Posterior cingulate gyrus (tissue), 11 donors: Measurements from ENCODE around the gene FZD8.
A peak's percentile ranks its signal among the peaks of the same experiment; 100 is the strongest.

Experiments
- DNase-seq, 10 donors: peaks; one replicate each; pipeline versions ENCODE4 v3.0.0 to v3.0.0-alpha.2; 2020 to 2021; ENCODE audit warnings: mixed read lengths in 3 of 10
- intact Hi-C: fragments of 100-400 bp; cut with DNase I; formaldehyde crosslinking; loops from one replicate; pipeline ENCODE4 v1.15.1; 2023

The FZD8 gene

DNA sequence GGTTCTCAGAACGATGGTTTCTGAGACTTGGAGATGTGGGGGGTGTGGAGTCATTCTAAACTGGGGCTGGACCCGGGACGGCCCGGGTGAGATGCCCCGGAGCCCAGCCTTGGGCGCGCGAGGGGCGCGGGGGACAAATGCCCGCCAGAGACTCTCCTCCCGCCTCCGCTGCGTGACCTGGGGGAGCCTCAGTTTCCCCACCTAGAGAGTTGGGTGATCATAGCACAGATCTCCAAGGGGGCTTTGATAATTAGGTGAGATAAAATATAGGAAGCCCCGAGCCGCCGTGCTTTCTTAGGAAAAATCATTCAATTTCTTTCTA, 658 bp upstream of the FZD8 start:
- intact Hi-C loops = loop anchor here (5.0 kb wide), 1 partner anchor 520 kb away; no protein-coding TSS in a partner anchor
- no peak for DNase-seq

DNA sequence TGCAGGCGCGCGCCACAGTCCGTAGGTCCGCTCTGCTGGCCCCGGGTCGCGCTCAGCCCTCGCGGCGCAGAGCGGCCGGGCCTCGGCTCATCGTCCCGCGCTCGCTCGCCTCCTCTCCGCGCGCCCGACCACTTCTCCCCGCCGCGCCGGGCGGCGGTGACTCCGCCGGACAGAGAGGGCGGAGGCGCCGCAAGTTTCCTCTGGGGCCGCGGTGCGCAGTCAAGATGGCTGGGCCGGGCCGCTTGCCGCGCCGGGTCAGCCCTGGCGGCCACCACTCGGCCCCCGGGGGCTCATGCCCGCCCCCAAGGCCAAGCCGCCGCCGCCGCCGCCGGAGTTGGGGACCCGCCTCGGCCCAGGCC, 441 bp downstream of the FZD8 start:
- intact Hi-C loops = loop anchor here (5.0 kb wide), 1 partner anchor 519 kb away; no protein-coding TSS in a partner anchor
- peak in 1 of 10 donors; percentile 8 for DNase-seq

- peak in 9 of 10 donors; percentile 45 to 93 (median 57) for DNase-seq
- intact Hi-C loops = loop anchor here (5.0 kb wide), 1 partner anchor 519 kb away; no protein-coding TSS in a partner anchor
Observed at GRCh38 chr10:35640951-35641675, 983 bp downstream of the FZD8 start.

GRCh38 chr10:35640474-35640873, 1.6 kb downstream of the FZD8 start:
- intact Hi-C loops = loop anchor here (5.0 kb wide), 1 partner anchor 518 kb away; no protein-coding TSS in a partner anchor
- DNase-seq = peak; percentile 46 to 95 (median 68)

DNA sequence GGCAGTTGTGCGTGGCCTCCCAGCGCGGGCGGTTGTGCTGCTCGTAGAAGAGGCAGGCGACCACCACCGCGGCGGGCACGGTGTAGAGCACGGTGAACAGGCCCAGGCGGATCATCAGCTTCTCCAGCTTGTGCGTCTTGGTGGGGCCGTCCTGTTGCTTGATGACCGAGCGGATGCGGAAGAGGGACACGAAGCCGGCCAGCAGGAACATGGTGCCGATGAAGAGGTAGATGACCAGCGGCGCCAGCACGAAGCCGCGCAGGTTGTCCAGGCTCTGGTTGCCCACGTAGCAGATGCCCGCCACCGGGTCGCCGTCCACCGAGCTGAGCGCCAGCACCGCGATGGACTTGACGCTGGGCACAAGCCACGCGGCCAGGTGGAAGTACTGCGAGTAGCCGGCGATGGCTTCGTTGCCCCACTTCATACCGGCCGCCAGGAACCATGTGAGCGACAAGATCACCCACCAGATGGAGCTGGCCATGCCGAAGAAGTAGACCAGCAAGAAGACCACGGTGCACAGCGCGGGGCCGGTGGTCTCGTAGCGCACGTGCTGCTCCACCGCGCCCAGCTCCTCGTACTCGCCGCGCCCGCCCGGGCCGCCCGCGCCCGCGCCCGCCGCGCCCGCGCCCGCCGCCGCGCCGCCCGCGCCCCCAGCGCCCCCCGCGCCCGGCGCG, 2.2 kb downstream of the FZD8 start:
- peak in 7 of 10 donors; percentile 11 to 90 (median 28) for DNase-seq
- intact Hi-C loops = loop anchor here (5.0 to 10.0 kb wide), 2 partner anchors 518 to 1245 kb away; no protein-coding TSS in a partner anchor

GRCh38 chr10:35639021-35639727, 2.9 kb downstream of the FZD8 start:
- no peak for DNase-seq

GRCh38 chr10:35638101-35638500, 4.0 kb downstream of the FZD8 start:
- intact Hi-C loops = loop anchor here (10.0 kb wide), 1 partner anchor 1247 kb away; no protein-coding TSS in a partner anchor
- no peak for DNase-seq

More at GRCh38 chr10:35639021-35639727, 2.9 kb downstream of the FZD8 start:
- intact Hi-C loops = loop anchor here (10.0 kb wide), 1 partner anchor 1246 kb away; no protein-coding TSS in a partner anchor

DNA sequence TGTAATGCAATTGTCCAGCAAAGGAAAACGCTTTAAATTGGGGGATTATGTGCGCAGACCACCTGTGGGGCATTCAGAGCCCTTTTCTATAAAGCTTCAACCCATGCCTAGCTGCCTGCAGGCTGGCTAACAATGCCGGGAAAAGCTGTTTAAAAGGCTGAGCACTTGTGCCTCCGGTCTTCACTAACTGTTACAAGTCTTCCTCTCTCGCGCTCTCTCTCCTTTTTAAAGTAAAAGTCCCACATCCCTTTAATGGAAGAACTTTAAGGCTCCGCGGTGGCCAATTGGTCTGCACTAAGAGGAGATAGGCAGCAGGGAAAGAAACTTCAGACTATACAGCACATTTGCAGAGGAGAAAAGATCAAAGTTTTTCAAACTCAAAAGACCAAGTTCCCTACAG, 4.6 kb downstream of the FZD8 start:
- intact Hi-C loops = loop anchor here (10.0 kb wide), 1 partner anchor 1247 kb away; no protein-coding TSS in a partner anchor
- DNase-seq = no peak

GRCh38 chr10:35636956-35637355, 5.1 kb downstream of the FZD8 start:
- no peak for DNase-seq
- intact Hi-C loops = loop anchor here (10.0 kb wide), 1 partner anchor 1248 kb away; no protein-coding TSS in a partner anchor

DNA sequence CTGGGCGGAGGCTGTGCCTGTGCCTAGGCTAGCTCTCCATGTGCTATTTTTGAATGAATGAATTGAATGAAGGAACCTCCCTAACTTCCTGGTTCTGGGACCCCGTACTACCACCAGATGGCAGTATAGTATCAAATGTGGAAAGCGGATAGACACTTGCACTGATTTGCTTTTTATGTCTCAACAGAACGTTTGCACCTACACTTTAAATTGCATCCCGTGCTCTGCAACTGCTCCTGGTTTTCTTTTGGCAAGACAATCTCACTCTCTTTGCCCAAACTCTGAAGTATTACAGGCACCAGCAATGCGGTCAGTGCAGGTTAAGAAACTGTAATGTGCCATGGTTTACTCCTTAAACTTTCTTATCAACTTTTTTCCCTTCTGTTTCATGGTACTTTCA, 6.5 kb downstream of the FZD8 start:
- peak in 2 of 10 donors; percentile 19 to 41 for DNase-seq
- intact Hi-C loops = loop anchor here (1.0 to 10.0 kb wide), 3 partner anchors 395 to 1249 kb away; no protein-coding TSS in a partner anchor

- DNase-seq = no peak
- intact Hi-C loops = loop anchor here (10.0 kb wide), 1 partner anchor 1252 kb away; no protein-coding TSS in a partner anchor
Observed at GRCh38 chr10:35633006-35633980, 8.8 kb downstream of the FZD8 start.

GRCh38 chr10:35632027-35632426, 10.1 kb downstream of the FZD8 start:
- intact Hi-C loops = loop anchor here (10.0 kb wide), 1 partner anchor 1253 kb away; no protein-coding TSS in a partner anchor
- DNase-seq = no peak

GRCh38 chr10:35631404-35631803, 10.7 kb downstream of the FZD8 start:
- DNase-seq = no peak
- intact Hi-C loops = loop anchor here (10.0 kb wide), 1 partner anchor 1253 kb away; no protein-coding TSS in a partner anchor

GRCh38 chr10:35626971-35627507, 15.1 kb downstream of the FZD8 start:
- intact Hi-C loops = no loop called here

DNA sequence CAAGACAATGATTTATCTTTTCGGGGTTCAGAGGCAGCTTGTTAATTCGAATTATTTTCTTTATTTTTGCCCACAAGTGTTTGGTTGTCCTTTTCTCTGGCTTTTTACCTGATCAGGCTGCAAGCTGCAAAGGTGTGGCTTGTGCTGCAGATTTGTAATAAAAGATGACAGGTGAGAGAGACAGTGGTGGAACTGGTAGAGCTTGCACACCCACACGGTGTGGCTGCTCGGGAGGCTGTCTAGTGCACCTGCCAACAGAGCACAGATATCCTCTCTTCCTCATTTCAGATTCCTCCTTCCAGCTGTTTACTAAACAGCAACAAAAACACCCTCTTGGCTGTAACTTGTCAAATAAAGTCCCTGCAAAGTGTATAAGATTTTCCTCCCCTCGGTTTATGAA, 27.8 kb downstream of the FZD8 start:
- DNase-seq = no peak
- intact Hi-C loops = no loop called here

More at GRCh38 chr10:35626971-35627507, 15.1 kb downstream of the FZD8 start:
- no peak for DNase-seq

- intact Hi-C loops = no loop called here
- no peak for DNase-seq
Observed at GRCh38 chr10:35613597-35614226, 28.4 kb downstream of the FZD8 start.

DNA sequence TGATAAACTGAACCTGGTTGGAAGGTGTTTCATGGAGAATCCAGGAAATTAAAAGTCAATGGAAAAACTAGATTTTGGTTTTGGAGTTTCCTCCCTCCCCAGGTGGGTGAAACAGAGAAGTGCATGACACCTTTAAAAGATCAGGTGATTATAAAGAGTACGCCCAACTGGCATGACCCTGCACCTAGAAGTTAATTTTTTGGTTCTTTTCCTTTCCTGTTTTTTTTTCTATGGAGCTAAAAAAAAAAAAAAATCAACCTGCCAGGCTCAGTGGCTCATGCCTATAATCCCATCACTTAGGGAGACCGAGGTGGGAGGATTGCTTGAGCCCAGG, 29.0 kb downstream of the FZD8 start:
- DNase-seq = no peak
- intact Hi-C loops = no loop called here

GRCh38 chr10:35612385-35613106, 29.6 kb downstream of the FZD8 start:
- intact Hi-C loops = no loop called here
- no peak for DNase-seq
